ENCODE measurements around the gene SMCP. TPM values are rescaled to one million over a fixed set of nuclear protein-coding genes. Genes with fewer than 3 reads are reported as not detected.

SMCP gene
- total RNA-seq, 1 donor from 2014 or later = not detected

DNA sequence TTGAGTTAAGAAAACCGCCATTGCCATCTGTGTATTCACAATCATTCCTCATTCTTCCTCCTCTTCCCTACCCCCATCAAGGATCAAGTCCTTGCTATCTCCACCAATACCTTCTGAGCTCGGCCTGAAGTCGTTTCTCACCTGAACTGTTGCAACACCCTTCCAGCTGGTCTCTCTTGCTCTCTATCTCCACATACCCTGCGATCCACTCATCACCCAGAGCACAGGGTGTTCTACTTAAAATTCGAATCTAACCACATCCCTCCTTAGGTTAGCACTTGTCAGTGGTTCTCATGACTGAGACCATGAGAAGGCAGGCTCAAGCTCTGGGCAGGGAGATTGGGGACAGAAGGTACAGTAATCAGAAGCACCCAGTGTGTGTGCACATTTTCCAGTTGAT lies 34.8 kb downstream of the SMCP start:
- no peaks in the 10 kb centered on the region for H3K36me3 ChIP-seq
- TF ChIP-seq POLR2A (IDR thresholded peaks at IDR 0.05) (no peak), POLR2AphosphoS5 (IDR thresholded peaks at IDR 0.05; ENCODE audit: insufficient read depth in 1 of 2, low read depth in 1 of 2) (no peak)
- TF ChIP-seq, protein P1, sequence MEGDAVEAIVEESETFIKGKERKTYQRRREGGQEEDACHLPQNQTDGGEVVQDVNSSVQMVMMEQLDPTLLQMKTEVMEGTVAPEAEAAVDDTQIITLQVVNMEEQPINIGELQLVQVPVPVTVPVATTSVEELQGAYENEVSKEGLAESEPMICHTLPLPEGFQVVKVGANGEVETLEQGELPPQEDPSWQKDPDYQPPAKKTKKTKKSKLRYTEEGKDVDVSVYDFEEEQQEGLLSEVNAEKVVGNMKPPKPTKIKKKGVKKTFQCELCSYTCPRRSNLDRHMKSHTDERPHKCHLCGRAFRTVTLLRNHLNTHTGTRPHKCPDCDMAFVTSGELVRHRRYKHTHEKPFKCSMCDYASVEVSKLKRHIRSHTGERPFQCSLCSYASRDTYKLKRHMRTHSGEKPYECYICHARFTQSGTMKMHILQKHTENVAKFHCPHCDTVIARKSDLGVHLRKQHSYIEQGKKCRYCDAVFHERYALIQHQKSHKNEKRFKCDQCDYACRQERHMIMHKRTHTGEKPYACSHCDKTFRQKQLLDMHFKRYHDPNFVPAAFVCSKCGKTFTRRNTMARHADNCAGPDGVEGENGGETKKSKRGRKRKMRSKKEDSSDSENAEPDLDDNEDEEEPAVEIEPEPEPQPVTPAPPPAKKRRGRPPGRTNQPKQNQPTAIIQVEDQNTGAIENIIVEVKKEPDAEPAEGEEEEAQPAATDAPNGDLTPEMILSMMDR (IDR thresholded peaks at IDR 0.05) = no peak
- H3K27me3 ChIP-seq = no peaks in the 10 kb centered on the region
- peaks cover 2% of the 10 kb centered on the region for H3K4me1 ChIP-seq
- H3K27ac ChIP-seq = no peak overlapping the region
- no peak for DNase-seq (ENCODE audit: extremely low spot score in 2 of 2)
- intact Hi-C loops (cut with DNase I) = no loop called here
- no peaks in the 10 kb centered on the region for H3K9me3 ChIP-seq
- no peak overlapping the region for H3K4me3 ChIP-seq

DNA sequence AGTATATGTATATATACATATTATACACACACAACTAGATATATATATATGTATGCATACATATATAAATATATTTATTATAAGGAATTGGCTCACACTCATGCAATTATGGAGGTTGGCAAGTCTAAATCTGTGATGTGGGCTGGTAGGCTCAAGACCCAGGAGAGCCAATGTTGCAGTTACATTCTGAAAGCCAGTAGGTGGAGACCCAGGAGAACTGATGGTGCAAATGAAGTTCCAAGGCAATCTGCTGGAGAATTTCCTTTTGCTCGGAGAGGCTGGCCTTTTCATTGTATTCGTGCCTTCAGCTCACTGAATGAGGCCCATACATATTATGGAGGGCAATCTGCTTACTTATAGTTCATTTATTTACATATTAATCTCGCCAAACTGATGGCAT lies 39.7 kb downstream of the SMCP start:
- TF ChIP-seq POLR2A (IDR thresholded peaks at IDR 0.05) = no peak
- no peak for TF ChIP-seq POLR2AphosphoS5 (IDR thresholded peaks at IDR 0.05; ENCODE audit: insufficient read depth in 1 of 2, low read depth in 1 of 2)
- TF ChIP-seq, protein P1 (IDR thresholded peaks at IDR 0.05) = no peak
- Histone ChIP-seq H3K27me3 (no peaks in the 10 kb centered on the region), H3K9me3 (no peaks in the 10 kb centered on the region), H3K27ac (no peak overlapping the region), H3K4me1 (no peaks in the 10 kb centered on the region), H3K4me3 (no peak overlapping the region), H3K36me3 (no peaks in the 10 kb centered on the region)
- intact Hi-C loops (cut with DNase I) = no loop called here
- no peak for DNase-seq (ENCODE audit: extremely low spot score in 2 of 2)

DNA sequence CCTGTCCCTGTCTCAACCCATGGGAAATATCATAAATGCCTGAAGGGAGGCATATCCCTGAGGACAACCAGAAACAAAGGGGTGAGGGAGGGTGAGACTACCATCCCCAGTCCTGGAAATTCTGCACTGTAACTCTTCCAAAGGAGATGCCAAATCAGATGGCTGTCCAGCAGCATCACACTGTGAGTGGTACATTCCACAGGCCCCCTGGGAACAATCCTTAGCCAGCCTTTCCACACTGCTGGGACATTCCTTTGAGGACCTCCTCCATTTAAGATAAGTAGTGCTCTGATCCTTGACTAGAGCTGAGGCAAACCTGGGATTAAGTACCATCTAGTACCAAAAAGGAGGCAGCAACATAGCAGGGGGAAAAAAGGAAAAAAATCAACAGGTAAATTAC lies 40.9 kb downstream of the SMCP start:
- Histone ChIP-seq H3K4me3 (no peak overlapping the region), H3K36me3 (no peaks in the 10 kb centered on the region), H3K9me3 (no peaks in the 10 kb centered on the region), H3K27me3 (no peaks in the 10 kb centered on the region), H3K4me1 (no peaks in the 10 kb centered on the region), H3K27ac (no peak overlapping the region)
- intact Hi-C loops (cut with DNase I) = no loop called here
- DNase-seq (ENCODE audit: extremely low spot score in 2 of 2) = no peak
- TF ChIP-seq POLR2A (IDR thresholded peaks at IDR 0.05) (no peak), POLR2AphosphoS5 (IDR thresholded peaks at IDR 0.05; ENCODE audit: insufficient read depth in 1 of 2, low read depth in 1 of 2) (no peak)
- TF ChIP-seq, protein P1 (IDR thresholded peaks at IDR 0.05) = no peak

DNA sequence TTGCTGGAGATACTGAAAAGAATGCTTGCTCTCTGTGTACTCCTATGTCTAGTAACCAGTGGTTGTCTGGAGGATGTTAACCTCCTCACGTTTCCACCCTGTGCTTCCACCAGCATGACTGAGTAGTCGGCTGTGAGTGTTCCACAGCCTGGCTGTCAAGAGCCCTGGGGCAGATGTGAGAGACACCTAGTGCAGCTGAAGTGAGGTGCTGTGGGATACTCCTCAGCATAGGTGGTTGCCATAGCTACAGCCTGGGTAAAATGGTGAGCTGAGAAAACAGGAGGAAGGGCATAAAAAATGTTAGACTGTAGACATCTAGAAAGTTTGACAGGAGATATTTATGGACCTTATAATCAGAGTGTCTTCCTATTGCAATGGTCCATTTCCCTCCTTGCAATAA lies 46.1 kb downstream of the SMCP start:
- intact Hi-C loops (cut with DNase I) = no loop called here
- Histone ChIP-seq H3K27ac (no peak overlapping the region), H3K36me3 (no peaks in the 10 kb centered on the region), H3K4me1 (no peaks in the 10 kb centered on the region), H3K27me3 (no peaks in the 10 kb centered on the region), H3K9me3 (no peaks in the 10 kb centered on the region), H3K4me3 (no peak overlapping the region)
- TF ChIP-seq POLR2A (IDR thresholded peaks at IDR 0.05) = no peak
- no peak for TF ChIP-seq POLR2AphosphoS5 (IDR thresholded peaks at IDR 0.05; ENCODE audit: insufficient read depth in 1 of 2, low read depth in 1 of 2)
- TF ChIP-seq, protein P1 (IDR thresholded peaks at IDR 0.05) = no peak
- DNase-seq (ENCODE audit: extremely low spot score in 2 of 2) = no peak

DNA sequence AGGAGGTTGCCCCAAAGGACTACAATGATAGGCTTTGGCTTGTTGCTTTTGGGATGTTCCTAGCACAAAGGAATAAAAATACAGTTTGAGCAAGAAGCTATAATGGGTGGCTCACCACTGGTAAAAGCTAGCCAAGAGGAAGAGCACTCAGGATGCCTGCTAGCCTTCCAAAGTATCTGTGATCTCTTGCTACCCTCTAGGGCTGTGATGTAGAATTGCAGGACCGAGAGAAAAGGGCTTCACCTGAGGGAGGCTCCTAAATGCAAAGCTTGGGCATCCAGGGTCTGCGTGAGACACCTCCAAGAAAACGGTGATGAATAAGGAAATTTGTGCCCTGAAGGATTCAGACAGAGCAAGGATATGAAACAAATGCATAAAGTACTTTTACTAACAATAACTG lies 48.0 kb downstream of the SMCP start:
- Histone ChIP-seq H3K27ac (no peak overlapping the region), H3K4me3 (no peak overlapping the region), H3K36me3 (no peaks in the 10 kb centered on the region), H3K4me1 (no peaks in the 10 kb centered on the region), H3K9me3 (no peaks in the 10 kb centered on the region), H3K27me3 (no peaks in the 10 kb centered on the region)
- no peak for DNase-seq (ENCODE audit: extremely low spot score in 2 of 2)
- TF ChIP-seq POLR2AphosphoS5 (IDR thresholded peaks at IDR 0.05; ENCODE audit: insufficient read depth in 1 of 2, low read depth in 1 of 2) (no peak), POLR2A (IDR thresholded peaks at IDR 0.05) (no peak)
- TF ChIP-seq, protein P1 (IDR thresholded peaks at IDR 0.05) = peak in 1 of 3 experiments; percentile 9
- intact Hi-C loops (cut with DNase I) = no loop called here
